Mesodermal cell (in vitro differentiated cells): ENCODE results near the gene LCN10.

Experiments used
- H3K27ac ChIP-seq: 2 replicates; pipeline ENCODE4 v1.7.0; 2013; ENCODE audit warnings: mild to moderate bottlenecking, low read depth, low read length, moderate library complexity; ENCODE audit not compliant: severe bottlenecking
- H3K36me3 ChIP-seq: 2 replicates; pipeline ENCODE4 v1.7.1; 2013; ENCODE audit warnings: mild to moderate bottlenecking, low read length, moderate library complexity; ENCODE audit not compliant: control insufficient read depth, insufficient read depth
- H3K4me1 ChIP-seq: one replicate; pipeline ENCODE4 v1.7.1; 2013; ENCODE audit warnings: mild to moderate bottlenecking, low read length; ENCODE audit not compliant: insufficient read depth, control insufficient read depth, poor library complexity, severe bottlenecking
- H3K4me3 ChIP-seq: 2 replicates; pipeline ENCODE4 v1.7.0; 2013; ENCODE audit warnings: low read length, control low read depth, mild to moderate bottlenecking; ENCODE audit not compliant: insufficient read depth, poor library complexity, severe bottlenecking; ENCODE audit errors: extremely low read depth
- H3K9me3 ChIP-seq: 2 replicates; pipeline ENCODE4 v1.7.1; 2013; ENCODE audit warnings: mild to moderate bottlenecking, low read length, moderate library complexity; ENCODE audit not compliant: control insufficient read depth
- WGBS, 2 experiments: methylation state at CpG; one replicate each; pipeline ENCODE4 v1.1.5; 2013; ENCODE audit warnings: missing lambda C conversion rate in 2 of 2; ENCODE audit not compliant: insufficient coverage in 2 of 2; 5-methylcytosine and 5-hydroxymethylcytosine counted together

The LCN10 gene

DNA sequence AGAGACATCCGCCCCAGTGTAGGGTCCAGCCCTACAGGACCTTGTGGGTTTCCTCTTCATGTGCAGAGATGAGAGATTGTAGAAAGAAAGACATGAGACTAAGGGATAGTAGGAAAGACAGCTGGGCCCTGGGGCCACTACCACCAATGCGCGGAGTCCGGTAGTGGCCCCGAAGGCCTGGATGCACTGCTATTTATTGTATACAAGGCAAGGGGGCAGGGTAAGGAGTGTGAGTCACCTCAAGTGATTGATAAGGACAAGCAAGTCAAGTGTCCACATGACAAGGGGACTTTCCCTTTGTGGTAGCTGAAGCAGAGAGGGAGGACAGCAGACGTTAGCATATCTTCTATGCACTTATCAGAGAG lies 42.2 kb upstream of the LCN10 start:
- WGBS, 2 experiments: 87 to 97% methylated on average over 4 to 5 of the region's 6 CpGs
- Histone ChIP-seq H3K9me3 (no peaks in the 10 kb centered on the region), H3K4me3 (no peak overlapping the region), H3K4me1 (peaks cover 38% of the 10 kb centered on the region), H3K36me3 (no peaks in the 10 kb centered on the region), H3K27ac (peak overlapping the region; percentile 71)

DNA sequence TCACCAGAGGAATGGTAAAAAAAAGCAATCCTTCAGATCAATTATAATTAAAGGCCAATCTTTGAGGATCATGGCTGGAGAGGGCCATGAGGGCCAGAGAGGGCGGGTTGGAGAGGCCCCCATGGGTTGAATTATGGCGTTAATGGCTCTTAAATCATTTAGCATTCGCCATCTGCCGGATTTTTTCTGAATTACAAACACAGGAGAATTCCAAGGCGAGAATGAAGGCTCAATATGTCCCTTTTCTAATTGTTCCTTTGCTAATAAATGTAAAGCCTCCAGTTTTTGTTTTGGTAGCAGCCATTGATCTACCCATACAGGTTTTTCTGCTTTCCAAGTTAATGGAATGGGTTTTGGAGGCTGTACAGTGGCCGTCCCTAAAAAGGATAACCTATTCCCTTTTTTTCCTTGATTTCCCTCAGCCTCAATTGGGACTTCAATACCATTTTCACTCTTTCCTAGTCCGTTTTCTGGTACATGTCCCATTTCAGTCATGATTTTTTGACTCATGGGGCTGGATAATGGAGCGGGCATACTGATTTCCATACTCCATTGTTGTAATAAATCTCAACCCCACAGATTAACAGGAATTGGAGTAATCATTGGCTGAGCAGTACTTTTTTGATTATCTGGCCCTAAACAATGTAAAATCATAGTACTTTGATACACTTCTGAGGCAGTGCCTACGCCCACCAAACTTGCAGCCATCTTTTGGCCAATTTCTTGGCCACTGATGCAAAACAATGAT lies 41.7 kb upstream of the LCN10 start:
- Histone ChIP-seq H3K4me1 (peaks cover 33% of the 10 kb centered on the region), H3K9me3 (no peaks in the 10 kb centered on the region), H3K36me3 (no peaks in the 10 kb centered on the region), H3K4me3 (no peak overlapping the region), H3K27ac (peak overlapping the region; percentile 71)
- WGBS, 2 experiments: 62 to 75% methylated on average over 4 to 6 of the region's 9 CpGs

DNA sequence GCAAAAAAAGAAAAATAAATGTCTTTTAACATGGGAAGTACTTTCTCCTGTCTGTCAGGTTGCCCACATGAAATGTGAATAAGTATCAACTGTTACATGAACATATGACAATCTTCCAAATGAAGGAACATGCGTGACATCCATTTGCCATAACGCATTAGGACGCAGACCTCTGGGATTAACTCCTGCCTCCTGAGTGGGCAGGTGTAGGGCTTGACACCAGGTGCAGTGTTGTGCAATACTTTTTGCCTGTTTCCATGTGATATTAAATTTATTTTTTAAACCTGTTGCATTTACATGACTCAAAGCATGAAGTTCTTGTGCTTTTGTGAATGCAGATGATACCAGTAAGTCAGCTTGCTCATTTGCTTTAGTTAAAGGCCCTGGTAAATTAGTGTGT lies 39.7 kb upstream of the LCN10 start:
- no peak overlapping the region for H3K4me3 ChIP-seq
- no peaks in the 10 kb centered on the region for H3K9me3 ChIP-seq
- 91 to 100% methylated on average over 3 of the region's 3 CpGs for WGBS, 2 experiments
- H3K36me3 ChIP-seq: no peaks in the 10 kb centered on the region
- peaks cover 19% of the 10 kb centered on the region for H3K4me1 ChIP-seq
- no peak overlapping the region for H3K27ac ChIP-seq

DNA sequence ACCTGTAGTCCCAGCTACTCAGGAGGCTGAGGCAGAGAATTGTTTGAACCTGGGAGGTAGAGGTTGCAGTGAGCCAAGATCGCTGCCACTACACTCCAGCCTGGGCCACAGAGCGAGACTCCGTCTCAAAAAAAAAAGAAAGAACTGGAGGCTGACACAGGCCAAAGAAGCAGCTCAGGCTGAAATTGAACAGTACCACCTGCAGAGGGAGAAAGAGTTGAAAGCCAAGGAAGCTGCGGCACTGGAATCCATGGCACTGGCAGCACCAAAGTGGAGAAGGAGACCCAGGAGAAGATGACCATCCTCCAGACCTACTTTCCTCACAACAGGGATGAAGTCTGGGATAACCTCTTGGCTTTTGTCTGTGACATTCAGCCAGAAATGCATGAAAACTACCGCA lies 37.1 kb upstream of the LCN10 start:
- WGBS, 2 experiments: 69 to 73% methylated on average over 5 of the region's 5 CpGs
- H3K27ac ChIP-seq: peak overlapping the region; percentile 78
- H3K36me3 ChIP-seq: no peaks in the 10 kb centered on the region
- no peak overlapping the region for H3K4me3 ChIP-seq
- no peaks in the 10 kb centered on the region for H3K9me3 ChIP-seq
- peaks cover 9% of the 10 kb centered on the region for H3K4me1 ChIP-seq

DNA sequence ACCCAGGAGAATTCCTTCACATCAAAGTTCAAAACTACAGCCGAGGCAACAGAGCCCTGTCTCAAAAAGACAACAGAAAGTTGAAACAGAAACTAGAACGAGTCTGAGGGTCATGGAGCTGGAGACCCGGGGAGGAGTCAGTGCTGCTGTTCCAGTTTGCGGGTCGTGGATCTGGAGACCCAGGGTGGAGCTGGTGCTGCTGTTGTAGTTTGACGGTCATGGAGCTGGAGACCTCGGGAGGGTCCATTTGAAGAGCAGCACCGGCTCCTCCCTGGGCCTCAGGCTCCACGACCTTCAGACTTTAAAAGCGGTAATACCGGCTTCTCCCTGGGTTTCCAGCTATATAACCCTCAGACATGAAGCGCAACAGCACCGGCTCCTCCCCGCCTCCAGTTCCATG lies 34.6 kb upstream of the LCN10 start:
- Histone ChIP-seq H3K4me1 (peaks cover 6% of the 10 kb centered on the region), H3K9me3 (peaks cover 13% of the 10 kb centered on the region), H3K36me3 (no peaks in the 10 kb centered on the region), H3K4me3 (no peak overlapping the region), H3K27ac (no peak overlapping the region)
- WGBS, 2 experiments: 78 to 83% methylated on average over 12 to 14 of the region's 14 CpGs

DNA sequence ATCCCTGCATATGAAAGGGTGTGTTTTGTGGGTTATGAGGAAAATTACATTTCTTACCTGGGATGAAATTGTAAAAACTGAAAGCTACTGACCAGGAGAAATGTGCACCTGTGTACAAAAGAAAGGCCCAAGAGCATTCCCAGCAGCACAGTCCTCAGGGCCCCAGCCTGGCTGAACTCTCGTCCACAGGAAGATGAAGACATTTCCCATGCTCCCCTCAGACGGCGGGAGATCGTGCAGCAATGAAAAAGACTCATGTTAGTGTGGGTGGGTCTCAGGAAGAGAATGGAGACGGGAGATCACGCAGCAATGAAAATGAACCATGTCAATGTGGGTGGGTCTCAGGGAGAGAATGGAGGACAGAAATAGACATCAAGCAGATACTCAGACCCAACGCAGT lies 34.2 kb upstream of the LCN10 start:
- H3K27ac ChIP-seq: no peak overlapping the region
- peaks cover 6% of the 10 kb centered on the region for H3K4me1 ChIP-seq
- H3K4me3 ChIP-seq: no peak overlapping the region
- no peaks in the 10 kb centered on the region for H3K36me3 ChIP-seq
- 92 to 93% methylated on average over 6 to 7 of the region's 7 CpGs for WGBS, 2 experiments
- peaks cover 13% of the 10 kb centered on the region for H3K9me3 ChIP-seq

DNA sequence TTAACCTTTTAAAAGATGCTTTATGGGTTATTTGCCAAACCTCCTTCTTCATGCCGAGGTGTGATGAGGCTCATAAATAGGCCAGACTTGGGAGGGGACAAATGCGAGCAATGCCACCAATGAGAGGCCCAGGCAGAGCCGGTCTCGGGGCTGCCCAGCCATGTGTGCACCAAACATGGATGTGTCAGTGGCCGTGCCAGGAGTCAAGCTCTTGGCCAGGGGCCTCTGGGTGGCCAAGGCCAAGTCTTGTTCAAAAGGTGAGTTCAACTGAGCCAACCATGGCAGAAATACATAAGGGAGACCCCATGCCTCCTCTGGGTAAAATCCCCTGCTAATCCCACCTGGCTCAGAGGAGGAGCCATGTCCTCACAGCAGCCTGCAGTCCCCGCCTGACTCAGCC lies 32.5 kb upstream of the LCN10 start:
- 85 to 90% methylated on average over 5 to 6 of the region's 6 CpGs for WGBS, 2 experiments
- H3K9me3 ChIP-seq: peaks cover 13% of the 10 kb centered on the region
- peaks cover 3% of the 10 kb centered on the region for H3K4me1 ChIP-seq
- no peak overlapping the region for H3K27ac ChIP-seq
- H3K4me3 ChIP-seq: no peak overlapping the region
- no peaks in the 10 kb centered on the region for H3K36me3 ChIP-seq

DNA sequence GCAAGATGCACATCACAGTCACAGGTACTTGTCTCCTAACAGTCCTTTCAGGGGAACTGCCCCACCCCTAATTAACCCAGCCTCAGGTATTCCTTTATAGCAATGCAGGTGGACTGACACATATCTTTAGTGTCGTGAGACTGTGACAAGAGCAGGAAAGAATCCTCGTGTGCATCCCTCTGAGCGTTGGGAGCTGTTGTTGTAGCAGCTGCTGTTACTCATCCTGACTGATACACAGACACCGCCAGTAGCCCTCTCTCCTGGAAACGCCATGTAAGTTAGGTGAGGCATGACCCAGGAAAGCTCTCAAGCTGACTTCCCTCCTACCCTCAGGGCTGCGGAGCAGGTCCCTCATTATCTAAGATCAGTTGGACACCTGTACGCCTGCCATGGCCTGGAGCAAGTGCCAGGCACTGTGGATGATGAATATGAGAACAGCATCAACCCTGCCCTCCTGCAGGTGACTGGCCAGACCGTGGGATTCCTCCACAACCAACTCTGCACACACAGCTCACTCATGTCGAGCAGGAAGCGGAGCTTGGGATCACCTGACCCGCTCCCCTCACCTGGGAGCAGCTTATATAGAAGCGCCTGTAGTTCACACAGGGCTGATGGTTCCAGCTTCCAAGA lies 31.8 kb upstream of the LCN10 start:
- Histone ChIP-seq H3K4me1 (no peaks in the 10 kb centered on the region), H3K4me3 (no peak overlapping the region), H3K36me3 (no peaks in the 10 kb centered on the region), H3K27ac (no peak overlapping the region), H3K9me3 (peaks cover 13% of the 10 kb centered on the region)
- WGBS, 2 experiments: 90 to 99% methylated on average over 8 to 11 of the region's 12 CpGs

DNA sequence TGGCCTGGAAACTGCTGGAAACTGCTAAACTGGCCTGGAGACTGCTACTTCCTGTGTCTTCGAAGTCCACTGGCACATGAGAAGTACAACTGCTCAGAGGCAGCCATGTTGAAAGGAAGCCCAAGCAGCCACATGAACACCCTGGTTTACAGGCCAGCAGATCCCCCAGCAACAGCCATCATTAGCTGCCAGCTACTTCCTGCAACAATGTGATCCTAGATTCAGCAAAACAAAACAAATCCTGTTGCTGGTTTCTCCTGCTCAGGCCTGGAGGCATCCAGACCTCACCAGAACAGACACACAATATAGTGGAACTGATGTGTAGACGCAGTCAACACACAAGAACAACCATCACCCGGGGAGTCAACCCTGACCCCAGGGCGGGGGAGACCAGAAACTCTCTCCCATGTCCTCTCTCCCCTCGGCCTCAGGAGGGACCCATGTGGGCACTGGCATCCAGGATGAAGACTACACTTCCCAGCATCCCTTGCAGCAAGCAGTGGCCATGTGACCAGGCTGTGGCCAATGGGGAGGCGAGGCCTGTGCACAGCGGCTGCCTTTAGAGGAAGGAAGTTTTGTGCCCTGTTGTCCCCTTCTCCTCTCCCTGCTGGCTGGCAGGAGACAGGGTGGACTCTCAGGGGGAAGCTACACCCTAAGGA lies 30.8 kb upstream of the LCN10 start:
- Histone ChIP-seq H3K36me3 (no peaks in the 10 kb centered on the region), H3K27ac (no peak overlapping the region), H3K9me3 (peaks cover 13% of the 10 kb centered on the region), H3K4me1 (no peaks in the 10 kb centered on the region), H3K4me3 (no peak overlapping the region)
- 80 to 91% methylated on average over 4 of the region's 7 CpGs for WGBS, 2 experiments

DNA sequence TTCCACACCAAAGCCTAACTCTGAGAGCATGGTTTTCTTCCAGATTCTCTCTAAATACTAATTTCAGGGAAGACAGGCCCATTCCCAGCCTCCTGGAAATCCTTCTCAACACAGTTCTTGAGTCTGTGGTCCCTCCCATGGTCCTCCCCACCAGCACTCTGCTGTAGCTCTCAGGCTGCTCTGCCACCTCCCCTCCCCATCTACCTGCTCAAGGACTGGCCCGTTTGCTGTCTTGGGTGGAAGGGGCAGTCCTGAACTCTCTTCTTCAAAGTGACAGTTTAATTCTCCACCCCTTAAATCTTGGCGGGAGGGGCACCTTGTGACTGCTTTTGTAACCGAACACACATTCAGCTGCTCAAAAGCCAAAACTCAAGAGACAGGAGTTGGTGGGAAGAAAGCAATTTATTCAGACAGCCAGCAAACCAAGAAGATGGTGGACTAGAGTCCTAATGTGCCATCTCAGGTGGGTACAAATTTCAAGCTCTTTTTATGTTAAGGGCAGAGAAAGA lies 29.2 kb upstream of the LCN10 start:
- no peak overlapping the region for H3K4me3 ChIP-seq
- H3K27ac ChIP-seq: no peak overlapping the region

More for the DNA sequence above, 29.2 kb upstream of the LCN10 start:
- Histone ChIP-seq H3K9me3 (peaks cover 13% of the 10 kb centered on the region), H3K36me3 (no peaks in the 10 kb centered on the region), H3K4me1 (no peaks in the 10 kb centered on the region)
- 75 to 89% methylated on average over 1 to 3 of the region's 3 CpGs for WGBS, 2 experiments
